Glomerular endothelial cell (primary cell): ENCODE measurements around the gene CD300LD. TPM values are rescaled to one million over a fixed set of nuclear protein-coding genes. Genes with fewer than 3 reads are reported as not detected.
A peak's percentile ranks its signal among the peaks of the same experiment; 100 is the strongest.

Experiments
- DNase-seq: peaks from one replicate; pipeline ENCODE4 v3.0.0-alpha.2; 2011; ENCODE audit warnings: low read depth, low spot score; ENCODE audit errors: extremely low read depth
- total RNA-seq: library from RNA; depleted of rRNA; stranded (reverse); fragments of >200 nt; gene quantifications from 2 replicates; pipeline ENCODE4 v1.2.3, GENCODE V29; 2015

CD300LD gene
- total RNA-seq, 1 donor from 2014 or later, result not detected

DNA sequence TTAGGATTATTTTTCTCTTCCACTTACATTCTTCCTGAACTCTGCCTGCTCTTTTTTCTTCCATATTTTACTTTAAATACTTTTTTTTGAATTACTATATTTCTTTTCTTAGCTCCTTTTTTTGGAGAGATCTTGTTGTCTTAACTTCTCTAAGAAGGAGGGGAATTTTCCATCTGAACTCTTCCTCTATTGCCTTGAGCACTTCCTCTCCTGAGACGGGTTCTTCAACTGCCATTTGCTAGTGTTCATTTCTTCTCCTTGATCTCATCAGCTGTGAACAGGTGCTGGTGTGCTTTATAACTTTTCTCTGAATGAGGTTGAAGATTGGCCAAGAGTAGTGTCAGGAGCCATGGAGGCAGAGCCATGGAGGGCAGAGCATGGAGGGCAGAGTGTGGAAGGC is 15.1 kb upstream of the CD300LD start:
- DNase-seq, result no peak

DNA sequence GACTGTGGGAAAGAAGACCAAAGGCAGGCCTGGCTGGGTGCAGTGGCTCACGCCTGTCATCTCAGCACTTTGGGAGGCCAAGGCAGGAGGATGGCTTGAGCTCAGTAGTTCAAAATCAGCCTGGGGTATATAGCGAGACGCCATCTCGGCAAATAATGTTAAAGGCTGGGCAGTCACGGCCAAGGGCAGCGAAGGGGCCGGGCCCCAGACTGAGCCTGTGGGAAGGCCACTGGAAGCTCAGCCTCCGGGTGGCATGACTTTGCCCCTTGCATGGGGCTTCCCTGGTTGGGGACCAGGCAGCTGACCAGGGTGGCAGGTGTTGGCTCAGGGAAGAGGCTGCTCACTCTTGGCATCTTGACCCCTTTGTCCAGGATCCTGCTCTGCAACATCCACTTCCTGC is 14.0 kb upstream of the CD300LD start:
- DNase-seq, result no peak

DNA sequence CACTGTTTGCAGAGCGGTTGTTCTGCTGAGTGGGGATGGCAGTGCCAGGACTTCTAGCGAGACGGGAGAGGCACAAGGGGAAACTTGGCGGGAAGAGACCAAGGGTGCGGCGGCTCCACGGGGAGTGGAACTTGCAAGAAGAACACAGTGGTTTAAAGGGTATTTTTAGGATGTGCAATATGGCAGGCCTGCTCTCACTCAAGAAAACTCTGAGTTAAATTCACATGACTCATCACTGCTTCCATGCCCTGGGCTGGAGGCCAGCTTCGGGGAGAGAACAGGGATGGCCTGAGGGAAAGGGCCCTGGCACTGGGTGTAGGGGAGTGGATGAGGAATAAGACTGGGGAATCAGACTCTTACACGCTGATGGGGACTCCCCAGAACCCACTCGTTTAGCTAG is 13.3 kb upstream of the CD300LD start:
- no peak for DNase-seq

DNA sequence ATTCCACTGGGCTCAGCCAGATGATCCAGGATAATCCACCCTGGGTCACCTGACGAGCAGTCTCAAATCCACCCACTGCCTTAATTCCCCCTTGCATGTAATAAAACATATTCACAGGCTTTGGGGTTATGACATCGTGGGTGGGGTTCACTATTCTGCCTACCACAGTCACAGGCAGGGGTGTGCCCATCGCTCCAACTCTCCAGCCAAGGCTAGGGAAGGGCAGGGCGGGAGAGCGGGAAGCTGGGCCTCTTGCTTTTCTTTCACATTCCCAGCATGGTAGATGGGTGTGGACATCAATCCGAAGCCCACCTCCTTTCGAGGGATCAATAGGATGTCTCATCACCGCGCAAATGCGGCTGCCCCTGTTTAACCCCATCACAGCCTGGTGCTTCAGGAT is 12.7 kb upstream of the CD300LD start:
- no peak for DNase-seq

DNA sequence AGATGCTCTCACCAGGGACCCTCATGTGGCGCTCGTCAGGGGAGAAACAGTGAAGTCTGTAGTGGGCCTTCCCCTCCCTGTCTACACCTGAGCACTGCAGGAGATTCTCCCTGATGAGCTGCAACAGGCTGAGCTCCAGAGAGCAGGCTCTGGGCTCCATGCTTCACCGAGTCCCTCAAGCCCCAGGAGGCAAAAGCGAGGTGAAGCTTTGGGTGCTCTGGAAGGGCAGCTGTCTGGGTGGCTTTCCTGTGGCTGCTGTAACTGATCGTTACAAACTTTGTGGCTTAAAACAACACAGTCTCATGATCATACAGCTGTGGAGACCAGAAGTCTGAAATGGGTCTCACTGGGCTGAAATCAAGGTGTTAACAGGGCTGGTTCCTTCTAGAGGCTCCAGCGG is 12.1 kb upstream of the CD300LD start:
- no peak for DNase-seq

DNA sequence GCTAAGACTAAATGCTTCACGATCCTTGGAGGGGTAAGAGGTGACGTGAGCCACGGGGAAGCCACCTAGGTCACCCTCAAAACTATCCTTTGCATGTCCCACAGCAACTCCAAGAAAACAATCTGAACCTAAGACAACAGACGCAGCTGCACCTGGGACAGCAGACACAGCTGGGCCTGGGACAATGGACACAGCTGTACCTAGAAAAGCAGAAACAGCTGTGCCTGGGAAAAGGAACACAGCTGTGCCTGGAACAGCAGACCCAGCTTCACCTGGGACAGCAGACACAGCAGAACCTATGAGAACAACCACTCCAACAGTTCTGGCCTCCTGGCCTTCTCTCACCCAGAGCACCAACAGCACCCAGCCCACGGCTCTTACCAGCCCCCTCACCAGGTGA is 11.7 kb upstream of the CD300LD start:
- no peak for DNase-seq

DNA sequence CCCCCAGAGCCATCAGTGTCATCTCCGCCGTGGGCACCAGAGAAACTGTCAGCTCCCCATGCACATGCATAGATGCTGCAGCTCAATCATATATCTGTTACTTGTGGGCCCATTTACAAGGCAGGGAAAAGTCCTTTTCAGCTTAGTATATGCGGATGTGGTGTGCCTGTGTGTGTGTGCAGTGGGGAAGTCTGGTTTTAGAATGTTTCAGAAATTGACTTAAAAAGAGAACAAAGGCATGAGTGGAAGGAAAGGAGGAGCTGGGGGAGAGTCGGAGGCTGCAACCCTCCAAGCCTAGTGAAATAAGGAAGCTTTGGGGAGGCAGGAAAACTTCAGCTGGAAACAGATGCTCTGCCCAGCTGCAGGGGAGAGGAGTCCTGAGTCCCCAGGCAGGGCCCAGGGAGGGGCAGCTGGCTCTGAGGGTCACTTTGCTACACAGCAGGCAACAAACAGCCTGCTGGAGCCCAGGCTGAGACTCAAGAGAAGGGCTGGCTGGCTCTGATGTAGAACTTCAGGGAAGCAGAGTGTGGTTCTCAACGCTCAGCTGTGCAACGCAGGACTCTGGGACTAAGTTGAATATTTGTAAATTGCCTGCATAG is 11.1 kb upstream of the CD300LD start:
- no peak for DNase-seq

DNA sequence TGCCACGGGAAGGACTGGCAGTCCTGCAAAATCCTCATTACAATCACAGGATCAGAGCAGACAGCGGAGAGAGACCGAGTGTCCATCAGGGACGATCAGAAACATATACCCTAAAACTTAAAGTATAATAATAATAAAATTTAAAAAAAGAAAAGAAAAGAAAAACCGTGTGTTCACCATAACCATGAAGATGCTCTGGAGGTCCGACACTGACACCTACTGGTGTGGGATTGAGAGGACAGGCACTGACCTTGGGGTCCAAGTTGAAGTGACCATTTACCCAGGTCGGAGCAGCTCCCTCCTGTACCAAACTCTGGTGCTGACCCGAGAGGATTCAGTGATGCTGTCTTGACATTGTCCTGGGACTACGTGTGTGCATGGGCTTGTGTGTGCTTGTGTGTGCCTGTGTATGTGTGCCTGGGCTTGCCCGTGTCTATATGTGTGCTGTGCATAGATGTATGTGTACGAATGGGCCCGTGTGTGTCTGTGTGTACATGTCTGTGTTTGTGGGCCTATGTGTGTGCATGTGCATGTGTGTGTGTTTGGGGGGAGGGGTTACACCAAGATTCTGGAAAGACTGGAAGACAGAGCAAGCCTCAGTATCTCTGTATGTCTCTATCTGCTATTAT is 10.0 kb upstream of the CD300LD start:
- DNase-seq, result peak; percentile 7

DNA sequence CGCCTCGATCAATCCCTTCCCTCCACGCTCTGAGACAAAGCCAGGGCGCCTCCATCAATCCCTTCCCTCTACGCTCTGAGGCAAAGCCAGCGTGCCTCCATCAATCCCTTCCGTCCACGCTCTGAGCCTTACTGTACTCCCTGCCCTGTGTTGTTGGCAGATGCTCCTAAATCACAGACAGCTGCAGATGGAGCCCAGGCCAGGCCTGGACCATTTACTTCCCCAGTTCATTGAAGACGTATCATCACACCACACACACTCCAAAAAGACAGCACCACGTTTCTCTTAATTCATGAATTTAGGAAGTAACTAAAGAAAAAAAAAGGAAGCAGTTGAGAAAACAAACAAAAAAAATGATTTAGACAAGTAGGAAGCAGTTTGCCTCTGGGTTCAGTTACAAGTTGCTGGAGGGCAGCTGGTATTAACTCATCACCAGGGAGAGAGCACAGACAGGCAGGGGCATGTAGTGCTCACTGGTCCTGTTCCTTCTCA is 7.4 kb upstream of the CD300LD start:
- no peak for DNase-seq

DNA sequence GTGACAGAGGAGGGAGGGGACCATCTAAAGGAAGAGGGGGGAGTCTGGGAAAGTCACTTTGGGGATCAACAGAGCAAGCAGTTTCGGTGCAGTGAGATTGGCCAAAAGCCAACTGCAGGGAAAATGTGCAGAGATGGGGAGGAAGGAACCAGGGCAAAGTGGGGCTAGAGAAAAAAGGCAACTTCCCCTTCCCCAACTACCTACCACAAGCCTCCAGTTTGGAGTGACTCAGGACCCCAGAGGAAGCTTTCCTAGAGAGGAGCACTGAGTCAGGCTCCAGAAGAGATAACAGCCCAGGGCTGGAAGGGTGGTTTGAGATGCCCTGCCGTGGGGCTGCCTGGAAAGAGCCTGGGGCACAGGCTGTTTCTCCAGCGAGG is 6.9 kb upstream of the CD300LD start:
- no peak for DNase-seq

DNA sequence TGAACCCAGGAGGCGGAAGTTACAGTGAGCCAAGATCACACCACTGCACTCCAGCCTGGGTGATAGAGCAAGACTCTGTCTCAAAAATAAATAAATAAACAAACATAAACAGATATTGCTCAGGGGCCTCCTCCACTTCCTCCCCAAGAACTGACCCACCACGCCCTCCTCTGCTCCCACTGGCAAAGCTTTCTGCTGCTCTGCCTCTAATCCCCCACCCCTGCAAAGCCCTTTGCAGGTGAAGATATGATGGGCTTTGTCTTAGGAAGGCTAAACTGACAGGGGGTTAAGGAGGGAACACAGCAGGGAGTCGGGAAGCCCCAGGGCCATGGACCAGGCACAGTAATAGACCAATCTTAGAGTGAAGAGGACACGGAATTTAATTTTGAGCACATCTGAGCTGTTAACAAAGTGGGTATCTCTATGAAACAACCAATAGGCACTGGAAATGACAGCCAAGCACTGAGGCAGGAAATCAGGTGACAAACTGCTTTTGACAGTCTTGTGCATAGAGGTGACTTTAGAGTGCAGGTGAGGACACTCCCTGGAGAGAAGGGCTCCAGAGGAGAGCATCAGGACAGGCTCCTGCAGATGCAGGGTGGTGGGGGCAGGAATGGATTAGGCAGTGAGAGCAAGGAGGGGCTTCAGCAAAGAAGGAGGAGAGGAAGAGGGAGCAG is 6.4 kb upstream of the CD300LD start:
- DNase-seq, result no peak

DNA sequence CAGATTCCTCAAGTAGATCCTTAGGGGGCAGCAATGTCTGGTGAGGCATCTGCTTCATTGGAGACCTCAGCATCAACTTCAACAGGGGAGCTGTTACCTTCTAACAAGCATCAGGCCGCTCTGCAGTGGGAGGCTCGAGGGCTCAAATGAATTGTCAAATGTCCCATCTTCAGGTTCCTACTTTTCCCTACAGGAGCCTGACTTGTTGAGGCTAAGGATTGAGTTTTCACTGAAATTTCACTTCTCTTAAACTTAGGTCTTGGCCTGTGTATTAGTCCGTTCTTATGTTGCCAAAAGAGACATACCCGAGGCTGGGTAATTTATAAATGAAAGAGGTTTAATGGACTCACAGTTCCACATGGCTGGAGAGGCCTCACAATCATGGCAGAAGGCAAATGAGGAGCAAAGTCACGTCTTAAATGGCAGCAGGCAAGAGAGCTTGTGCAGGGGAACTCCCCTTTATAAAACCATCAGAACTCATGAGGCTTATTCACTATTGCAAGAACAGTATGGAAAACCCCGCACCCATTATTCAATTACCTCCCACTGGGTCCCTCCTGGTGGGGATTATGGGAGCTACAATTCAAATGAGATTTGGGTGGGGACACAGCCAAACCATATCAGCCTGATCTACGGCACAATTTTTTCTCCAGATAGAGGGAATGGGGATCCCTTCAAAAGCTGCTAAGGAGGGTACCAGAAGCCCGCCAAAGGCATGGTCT is 5.1 kb upstream of the CD300LD start:
- DNase-seq, result no peak

DNA sequence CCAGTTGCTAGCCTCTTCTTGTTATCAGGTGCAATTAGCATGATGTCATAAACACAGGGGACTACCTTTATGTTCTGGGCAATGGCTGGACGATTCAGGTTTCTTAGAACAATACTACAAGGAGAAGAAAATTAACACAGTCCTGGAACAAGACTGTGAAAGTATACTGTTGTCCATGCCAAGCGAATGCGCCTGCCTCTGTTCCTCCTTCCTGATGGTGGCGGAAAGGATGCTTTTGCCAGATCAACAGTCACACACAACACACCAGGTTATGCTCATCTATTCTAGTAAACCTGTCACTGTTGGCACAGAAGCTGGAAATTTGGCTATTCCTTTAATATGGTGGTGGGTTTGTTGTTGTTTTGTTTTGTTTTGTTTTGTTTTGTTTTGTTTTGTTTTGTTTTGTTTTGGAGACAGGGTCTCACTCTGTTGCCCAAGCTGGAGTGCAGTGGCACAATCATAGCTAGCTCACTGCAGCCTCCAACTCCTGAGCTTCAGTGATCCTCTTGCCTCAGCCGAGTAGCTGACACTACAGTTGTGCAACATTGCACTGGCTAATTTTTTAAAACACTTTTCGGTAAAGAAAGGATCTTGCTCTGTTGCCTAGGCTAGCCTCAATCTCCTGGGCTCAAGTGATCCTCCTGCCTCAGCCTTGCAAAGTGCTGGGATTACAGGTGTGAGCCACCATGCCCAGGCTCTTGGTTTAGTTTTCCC is 3.1 kb upstream of the CD300LD start:
- no peak for DNase-seq

DNA sequence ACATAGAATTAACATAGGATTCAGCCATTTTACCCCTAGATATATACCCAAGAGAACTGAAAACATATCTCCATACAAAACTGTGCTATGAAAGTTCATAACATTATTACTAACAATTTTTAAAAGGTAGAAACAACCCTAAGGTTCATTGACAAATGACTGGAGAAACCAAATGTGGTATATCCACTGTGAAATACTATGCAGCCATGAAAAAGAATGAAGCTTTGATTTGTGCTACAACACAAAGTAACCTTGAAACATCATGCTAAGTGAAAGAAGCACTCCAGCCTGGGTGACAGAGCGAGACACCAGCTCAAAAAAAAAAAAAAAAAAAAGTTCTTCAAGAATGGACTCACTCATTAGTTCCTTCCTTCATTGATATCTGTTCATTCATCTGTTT is 580 bp downstream of the CD300LD start:
- no peak for DNase-seq

DNA sequence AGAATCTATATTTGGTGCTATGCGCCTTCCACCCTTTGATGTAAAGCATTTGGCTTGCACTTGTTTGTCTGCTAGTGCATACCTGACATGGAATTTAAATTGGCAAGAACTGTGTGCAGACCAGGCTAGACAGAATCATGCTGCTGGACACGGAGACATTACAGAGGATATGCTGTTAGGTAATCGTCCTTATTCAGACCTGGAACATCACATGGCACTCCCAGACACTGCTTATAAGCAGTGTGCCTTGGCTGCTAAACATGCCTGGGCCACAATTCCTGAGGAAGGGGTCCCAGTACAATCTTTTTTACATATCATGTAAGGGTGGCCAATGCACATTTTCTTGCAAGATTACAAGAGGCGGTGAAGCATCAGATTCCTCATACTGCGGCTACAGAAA is 6.4 kb downstream of the CD300LD start:
- DNase-seq, result no peak

DNA sequence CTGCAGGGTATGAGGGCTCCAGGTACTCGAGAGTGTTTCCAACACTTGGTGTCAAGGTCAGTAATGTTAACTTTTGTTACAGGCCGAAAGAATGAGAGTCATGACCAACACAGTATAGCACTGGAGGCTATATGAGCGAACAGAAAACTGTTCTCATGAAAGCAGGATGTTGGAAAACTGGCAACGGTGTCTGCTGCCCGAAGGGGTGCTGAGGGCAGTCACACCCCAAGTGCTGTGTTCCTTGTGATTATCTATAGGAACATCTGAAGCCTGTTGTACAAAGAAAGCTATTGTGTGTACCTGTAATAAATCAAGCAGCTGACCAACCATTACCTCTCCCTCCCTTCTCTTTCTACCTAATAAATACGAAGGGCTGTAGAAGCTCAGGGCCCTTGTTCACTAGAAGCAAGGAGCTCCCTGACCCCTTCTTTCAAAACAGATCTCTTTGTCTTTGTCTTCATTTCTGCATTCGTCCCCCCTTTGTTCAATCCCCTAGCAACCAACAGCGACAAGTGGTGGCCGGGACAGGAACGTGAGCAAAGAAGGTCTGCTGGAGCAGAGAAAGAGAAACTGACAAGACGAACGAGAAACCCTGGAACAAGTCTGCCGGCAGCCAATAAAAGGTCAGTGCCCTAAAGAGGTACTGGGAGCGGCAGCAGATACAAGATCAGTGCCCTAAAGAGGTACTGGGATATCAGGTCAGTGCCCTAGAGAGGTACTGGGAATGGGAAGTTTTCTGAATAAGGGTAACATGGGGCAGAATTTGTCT is 7.6 kb downstream of the CD300LD start:
- no peak for DNase-seq

DNA sequence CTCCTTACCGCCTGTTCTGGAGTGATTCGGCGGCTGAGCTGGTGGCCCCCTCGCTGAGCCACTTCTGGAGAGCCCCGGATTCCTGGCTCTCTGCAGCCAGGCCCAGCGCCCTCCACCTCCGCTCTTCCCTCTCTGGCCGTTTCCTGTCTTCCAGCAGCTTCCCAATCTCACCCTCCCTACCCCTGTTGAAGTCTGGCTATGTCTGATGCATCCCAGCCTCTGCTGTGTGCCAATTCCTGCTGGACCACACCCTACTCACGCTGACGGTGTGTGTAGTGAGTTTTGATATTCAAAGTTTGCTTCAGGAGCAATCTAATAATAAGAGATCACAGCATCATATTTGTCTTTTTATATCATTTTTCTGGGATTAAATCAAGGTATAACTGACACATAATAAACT is 9.4 kb downstream of the CD300LD start:
- no peak for DNase-seq

DNA sequence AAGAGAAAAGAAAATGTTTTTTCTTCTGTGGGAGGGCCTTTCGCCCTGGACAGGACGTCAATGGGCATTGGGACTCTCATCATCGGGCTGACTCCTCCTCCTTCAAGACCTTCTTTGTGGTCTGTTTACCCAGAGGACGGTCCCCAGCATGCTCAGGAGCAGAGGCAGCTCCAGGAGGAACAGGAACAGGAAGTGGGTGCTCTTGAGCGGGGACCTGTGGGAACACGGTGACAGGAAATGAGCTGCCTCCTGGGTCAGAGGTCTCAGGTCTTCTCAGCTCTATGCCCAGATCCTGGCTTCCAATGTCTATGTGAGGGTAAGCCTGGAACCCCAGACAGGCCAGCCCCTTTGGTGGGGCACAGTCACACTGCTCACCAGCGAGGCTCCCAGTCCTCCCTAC is 12.2 kb downstream of the CD300LD start:
- no peak for DNase-seq

DNA sequence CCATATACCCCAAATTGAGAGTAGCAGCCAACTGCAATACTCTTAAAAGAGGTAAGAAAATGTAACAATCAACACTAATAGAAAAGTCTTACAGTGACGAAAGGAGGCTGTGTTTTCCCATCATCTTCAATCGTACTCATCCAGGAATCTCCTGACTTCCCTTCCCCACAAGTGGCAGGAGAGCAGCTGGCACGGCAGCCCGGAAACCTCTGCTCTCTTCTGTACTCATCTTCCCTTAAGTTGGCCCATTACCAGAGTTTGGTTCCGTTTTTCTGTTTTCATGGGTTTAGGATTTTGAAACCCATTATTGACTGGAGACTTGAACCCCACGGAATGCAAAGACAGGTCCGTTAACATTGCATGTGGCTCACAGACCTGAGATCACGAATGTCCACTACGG is 13.1 kb downstream of the CD300LD start:
- no peak for DNase-seq

DNA sequence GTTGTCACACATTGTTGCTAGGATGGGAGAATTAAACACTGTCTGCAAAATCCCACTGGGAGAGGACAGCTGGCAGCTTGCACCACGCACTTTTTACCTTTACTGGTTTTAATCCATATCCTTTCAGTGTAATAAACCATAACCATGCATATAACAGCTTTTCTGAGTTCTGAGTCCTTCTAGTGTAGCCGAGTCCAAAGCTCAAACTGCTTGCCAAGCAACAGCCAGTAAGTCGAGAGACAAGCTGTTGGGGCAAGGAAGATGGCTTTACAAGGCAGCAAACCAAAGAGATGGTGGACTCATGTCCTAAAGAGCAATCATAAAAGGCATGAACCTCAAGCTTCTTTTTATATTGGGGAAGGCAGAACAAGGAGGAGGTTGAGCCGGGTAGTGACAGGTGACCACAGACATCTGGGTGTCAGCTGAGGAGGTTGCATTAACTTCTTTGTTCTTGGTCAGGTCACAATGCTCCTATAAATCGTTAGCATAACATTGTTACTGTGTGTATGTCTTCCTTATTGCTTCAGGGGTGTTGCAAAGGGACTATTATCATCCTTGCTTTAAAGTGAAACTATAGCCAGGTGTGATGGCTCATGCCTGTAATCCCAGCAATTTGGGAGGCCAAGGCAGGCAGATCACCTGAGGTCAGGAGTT is 17.5 kb downstream of the CD300LD start:
- DNase-seq, result no peak
